Motor neuron (in vitro differentiated cells): ENCODE results near the gene ANKS3. TPM values are rescaled to one million over a fixed set of nuclear protein-coding genes. Genes with fewer than 3 reads are reported as not detected.
"Not testable (repeated sequence)": the region's sequence is repeated elsewhere in the genome, so short reads cannot be mapped to it uniquely, and the experiment has no call there.

Experiments
- ATAC-seq, 8 experiments: fragments of 200-7000 bp; cut with Tn5 transposase; replicated peaks in 6 of 8; 2 replicates each; pipeline ENCODE4 v1.8.0; 2021; ENCODE audit warnings: mild to moderate bottlenecking in 8 of 8, moderate library complexity in 8 of 8
- H3K27ac ChIP-seq, 2 donors: fragments of 250-450 bp; sonication (Bioruptor Pico); 2 replicates each; pipeline ENCODE4 v1.9.0; 2021; ENCODE audit warnings: antibody characterized with exemption in 2 of 2, mild to moderate bottlenecking in 2 of 2, moderate library complexity in 1 of 2
- H3K4me1 ChIP-seq, 2 donors: fragments of 250-450 bp; sonication (Bioruptor Pico); replicated peaks in 1 of 2; 2 replicates each; pipeline ENCODE4 v1.6.1; 2021; ENCODE audit warnings: antibody characterized with exemption in 2 of 2, mild to moderate bottlenecking in 2 of 2, moderate library complexity in 1 of 2
- H3K4me3 ChIP-seq, 5 donors: fragments of 250-450 bp; sonication (Bioruptor Pico); 2 replicates each; pipeline ENCODE4 v1.9.0; 2021; ENCODE audit warnings: antibody characterized with exemption in 5 of 5, mild to moderate bottlenecking in 5 of 5, moderate library complexity in 4 of 5
- WGBS, 10 experiments: fragments of 450-650 bp; shearing (Covaris generic); methylation state at CpG; one replicate each; pipeline ENCODE4 v1.0.0; 2022; 5-methylcytosine and 5-hydroxymethylcytosine counted together
- in situ Hi-C, 9 experiments: fragments of 400-800 bp; cut with MboI; loops; one replicate each; pipeline ENCODE4 v1.15.0; 2021; ENCODE audit warnings: low sequenced_read_pairs in 9 of 9, low pct_unique_long_range_greater_than_20kb in 2 of 9; ENCODE audit not compliant: unreplicated experiment in 9 of 9
- total RNA-seq, 8 experiments: library from RNA; unstranded; fragments of 300-600 nt; gene quantifications; 2 replicates each; pipeline versions ENCODE4 v1.2.3 to v1.2.4, GENCODE V29; 2022

ANKS3 gene
- total RNA-seq, 8 experiments from 2014 or later, result 11.7 to 35.5 (median 26.2) TPM

DNA sequence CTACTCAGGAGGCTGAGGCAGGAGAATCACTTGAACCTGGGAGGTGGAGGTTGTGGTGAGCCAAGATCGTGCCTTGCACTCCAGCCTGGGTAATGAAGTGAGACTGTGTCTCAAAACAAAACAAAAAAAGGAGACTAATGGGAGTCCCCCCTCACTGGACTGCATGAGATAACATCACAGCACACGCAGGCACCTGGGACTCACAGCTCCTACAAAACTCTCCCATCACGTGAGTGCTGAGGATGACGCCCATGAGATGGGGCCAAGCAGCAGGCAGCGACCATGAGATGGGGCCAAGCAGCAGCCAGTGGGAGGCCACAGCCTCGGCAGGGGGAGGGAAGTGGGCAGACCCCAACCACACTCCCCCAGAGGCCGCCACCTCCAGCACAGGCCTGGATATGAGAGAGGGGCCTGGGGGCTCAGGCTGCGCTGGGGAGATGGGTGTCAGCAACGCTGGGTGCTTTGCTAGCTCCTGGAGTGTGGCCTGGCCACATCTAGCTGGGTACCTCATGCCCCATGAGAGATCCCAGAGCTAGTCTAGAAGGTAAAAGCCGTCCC is 15.7 kb upstream of the ANKS3 start:
- no peak overlapping the region for H3K27ac ChIP-seq
- no peak for ATAC-seq
- WGBS, 10 experiments, result 40 to 100% (median 93%) methylated on average over 1 to 3 of the region's 10 CpGs; no CpG with 5 or more reads in 5 of the 10 experiments
- H3K4me1 ChIP-seq, result no peaks in the 10 kb centered on the region
- H3K4me3 ChIP-seq, result no peak overlapping the region
- in situ Hi-C loops, result no loop called here

DNA sequence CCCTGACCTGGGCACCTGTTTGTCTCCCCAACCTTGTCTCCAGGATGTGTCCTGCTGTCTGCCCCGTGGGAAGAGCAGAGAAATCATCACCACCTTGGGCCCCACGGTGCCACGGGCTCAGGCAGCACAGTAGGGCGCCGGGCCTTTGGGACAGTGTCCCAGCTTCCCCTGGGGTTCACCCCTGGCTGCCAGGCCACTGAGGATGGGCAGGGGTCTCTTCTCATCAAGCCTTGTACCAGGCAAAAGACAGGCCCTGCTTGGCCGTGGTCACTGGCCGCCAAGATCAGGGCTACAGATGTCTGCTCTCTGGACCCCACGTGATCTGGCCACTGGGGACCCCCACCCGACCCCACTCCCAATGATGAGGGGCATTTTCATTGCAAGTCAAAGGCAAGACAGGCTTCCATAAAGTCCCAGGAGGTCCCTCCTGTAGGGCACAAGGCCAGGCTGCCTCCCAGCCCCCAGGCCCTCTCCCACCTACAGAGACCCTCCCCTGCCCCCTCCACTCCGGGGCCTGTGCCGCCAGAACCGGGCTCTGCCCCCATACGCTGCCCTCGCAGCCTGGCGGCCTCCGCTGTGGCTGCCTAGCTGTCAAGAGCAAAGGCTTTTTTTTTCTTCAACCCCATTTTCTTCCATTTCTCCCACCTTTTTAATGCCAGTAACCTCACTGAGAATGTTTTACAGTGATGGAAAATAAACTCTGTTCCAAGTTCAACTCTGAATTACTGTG is 14.8 kb upstream of the ANKS3 start:
- no peak overlapping the region for H3K4me3 ChIP-seq
- no peak for ATAC-seq
- 76 to 100% (median 93%) methylated on average over 2 to 5 of the region's 16 CpGs; no CpG with 5 or more reads in 7 of the 10 experiments for WGBS, 10 experiments
- no peaks in the 10 kb centered on the region for H3K4me1 ChIP-seq
- in situ Hi-C loops, result no loop called here
- no peak overlapping the region for H3K27ac ChIP-seq

DNA sequence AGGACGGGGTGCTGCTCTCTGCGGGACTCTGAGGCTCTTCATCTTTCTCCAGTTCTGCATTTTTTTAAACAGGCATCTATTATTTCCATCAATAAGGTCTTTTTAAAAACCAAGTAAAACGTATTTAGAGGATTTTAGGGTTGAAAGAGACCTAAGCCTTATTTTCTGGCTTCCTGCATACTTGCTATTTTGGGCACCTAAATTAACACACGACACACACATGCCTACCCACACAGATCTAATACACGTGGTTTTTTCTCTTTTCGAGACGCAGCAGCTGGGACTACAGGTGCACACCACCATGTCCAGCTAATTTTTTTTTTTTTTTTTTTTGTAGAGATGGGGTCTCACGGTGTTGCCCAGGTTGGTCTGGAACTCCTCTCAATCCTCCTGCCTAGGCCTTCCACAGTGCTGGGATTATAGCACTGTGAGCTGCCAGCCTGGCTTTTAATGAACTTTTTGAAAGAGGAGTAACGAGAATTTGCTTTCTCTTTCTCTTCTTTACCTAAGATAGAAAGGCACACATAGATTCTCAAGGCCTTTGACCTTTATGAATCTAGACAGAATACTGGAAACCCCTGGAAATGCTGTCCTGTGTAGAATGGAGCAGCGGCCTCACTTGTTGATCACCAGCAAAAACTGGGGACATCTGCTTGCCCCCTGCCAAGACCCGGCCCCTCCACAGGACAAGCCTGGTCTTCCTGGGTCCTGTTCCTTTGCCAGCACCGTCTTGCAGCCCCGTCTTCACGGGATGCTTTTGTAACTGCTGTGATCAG is 14.0 kb upstream of the ANKS3 start:
- no peaks in the 10 kb centered on the region for H3K4me1 ChIP-seq
- in situ Hi-C loops, result no loop called here
- no peak overlapping the region for H3K27ac ChIP-seq
- WGBS, 10 experiments, result 59 to 94% (median 81%) methylated on average over 1 to 10 of the region's 14 CpGs
- no peak for ATAC-seq
- H3K4me3 ChIP-seq, result no peak overlapping the region

DNA sequence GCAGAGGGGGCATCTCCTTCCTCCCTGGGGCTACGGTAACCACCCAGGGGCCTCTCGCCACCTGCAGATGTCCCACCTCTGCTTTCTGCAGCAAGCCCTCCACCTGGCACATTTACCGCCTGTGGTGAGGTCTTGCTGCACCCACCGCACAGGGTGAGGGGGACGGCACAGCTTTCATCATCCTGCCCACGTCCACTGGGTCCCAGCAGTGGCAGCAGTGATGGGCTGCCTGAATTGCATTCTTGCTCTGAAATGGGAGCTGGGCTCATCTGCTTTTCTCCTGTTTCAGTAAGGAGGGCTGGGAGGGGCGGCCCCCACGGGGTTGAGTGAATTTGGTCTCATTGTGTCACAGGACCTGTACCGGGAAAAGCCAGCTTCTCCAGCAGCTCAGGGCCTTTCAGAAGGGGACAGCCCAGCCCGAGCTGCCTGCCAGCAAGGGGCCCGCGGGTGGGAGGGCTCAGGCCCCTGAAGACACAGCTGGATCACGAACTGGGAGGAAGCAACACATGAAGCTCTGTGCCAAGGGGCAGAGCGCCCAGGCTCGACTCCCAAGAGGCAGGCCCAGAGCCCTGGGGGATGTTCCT is 13.0 kb upstream of the ANKS3 start:
- WGBS, 10 experiments, result 51 to 100% methylated on average over 1 to 3 of the region's 15 CpGs; no CpG with 5 or more reads in 8 of the 10 experiments

GRCh38 chr16:4746215-4746614 is 12.1 kb upstream of the ANKS3 start:
- Histone ChIP-seq H3K4me3 (no peak overlapping the region), H3K4me1 (no peaks in the 10 kb centered on the region), H3K27ac (no peak overlapping the region)
- ATAC-seq, result no peak
- in situ Hi-C loops, result no loop called here
- 49 to 100% (median 78%) methylated on average over 1 to 6 of the region's 8 CpGs; no CpG with 5 or more reads in 6 of the 10 experiments for whole genome bisulfite sequencing, 10 experiments

More for the DNA sequence above, 13.0 kb upstream of the ANKS3 start:
- in situ Hi-C loops, result no loop called here
- Histone ChIP-seq H3K4me3 (no peak overlapping the region), H3K4me1 (no peaks in the 10 kb centered on the region), H3K27ac (no peak overlapping the region)
- peak; percentile 26 to 85 (median 69) for ATAC-seq

- 93 to 100% (median 100%) methylated on average over 1 to 2 of the region's 3 CpGs; no CpG with 5 or more reads in 6 of the 10 experiments for WGBS, 10 experiments
- H3K4me3 ChIP-seq, result no peak overlapping the region
- in situ Hi-C loops, result no loop called here
- no peak for ATAC-seq
- H3K27ac ChIP-seq, result no peak overlapping the region
- H3K4me1 ChIP-seq, result no peaks in the 10 kb centered on the region
These were observed 11.2 kb upstream of the ANKS3 start for GRCh38 chr16:4745274-4745569.

DNA sequence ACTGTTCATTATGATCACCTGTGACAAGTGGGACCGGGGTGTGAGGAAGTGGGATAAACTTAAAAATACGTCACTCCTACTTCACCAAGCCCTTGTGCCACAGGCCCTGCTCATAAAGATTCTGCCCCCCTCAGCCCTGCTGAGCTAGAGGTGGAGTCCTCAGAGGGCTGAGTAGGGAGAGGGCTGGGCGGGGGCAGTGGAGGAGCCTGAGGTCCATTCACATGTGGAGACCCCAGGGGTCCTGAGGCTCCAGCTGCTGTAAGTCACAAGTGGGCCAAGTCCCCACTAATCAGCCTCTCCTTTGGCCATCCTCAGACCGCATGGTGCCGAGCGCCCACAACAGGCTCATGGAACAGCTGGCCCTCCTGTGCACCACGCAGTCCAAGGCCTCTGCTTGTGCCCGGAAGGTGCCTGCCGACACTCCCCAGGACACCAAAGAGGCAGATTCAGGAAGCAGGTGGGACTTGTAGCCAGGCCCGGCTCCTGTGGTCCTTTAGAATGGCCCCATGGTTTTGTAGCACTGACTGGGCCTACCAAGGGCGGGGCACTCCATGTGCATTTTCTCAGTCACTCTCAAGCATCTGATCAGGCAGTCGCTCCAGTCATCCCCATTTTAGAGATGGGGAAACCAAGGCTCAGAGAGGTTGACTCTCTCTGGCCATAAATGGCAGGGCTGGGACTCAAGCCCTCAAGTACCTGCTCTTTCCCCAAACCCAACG is 10.6 kb upstream of the ANKS3 start:
- no peak for ATAC-seq
- 50 to 100% (median 67%) methylated on average over 1 to 8 of the region's 13 CpGs; no CpG with 5 or more reads in 3 of the 10 experiments for WGBS, 10 experiments

DNA sequence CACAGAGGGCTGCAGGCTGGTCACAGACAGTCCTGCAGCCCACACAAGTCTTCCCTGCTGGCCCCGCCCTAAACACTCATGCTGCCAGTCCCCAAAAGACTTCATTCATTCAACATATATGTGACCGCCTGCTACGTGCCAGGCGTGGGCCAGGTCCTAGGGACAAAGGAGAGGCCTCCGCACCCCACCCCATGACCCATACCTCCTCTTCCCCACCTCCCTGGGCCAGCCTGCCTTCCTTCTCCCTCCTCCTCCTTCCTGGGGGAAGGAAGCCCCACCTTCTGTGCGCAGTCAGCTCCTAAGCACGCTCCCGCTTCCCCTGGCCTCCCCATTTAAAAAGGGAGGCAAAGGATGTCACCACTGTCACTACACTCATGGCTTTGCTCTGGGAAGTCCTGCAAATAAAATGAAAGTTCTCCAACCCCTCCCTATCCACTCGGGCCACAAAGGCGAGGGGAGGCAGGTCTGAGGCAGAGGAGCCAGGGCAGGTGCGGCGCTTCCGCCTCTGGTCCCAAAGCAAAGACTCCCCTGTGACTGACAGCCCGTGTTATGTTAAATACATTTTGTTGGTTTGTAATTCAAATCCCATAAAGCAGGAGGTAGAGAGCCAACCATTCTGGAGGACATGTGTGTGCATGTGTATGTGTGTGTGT is 9.3 kb upstream of the ANKS3 start:
- Histone ChIP-seq H3K4me3 (no peak overlapping the region), H3K4me1 (no peaks in the 10 kb centered on the region), H3K27ac (no peak overlapping the region)
- in situ Hi-C loops, result no loop called here
- peak in 6 of 8 experiments; percentile 8 to 53 (median 16) for ATAC-seq
- WGBS, 10 experiments, result 0 to 75% (median 33%) methylated on average over 1 to 4 of the region's 14 CpGs; no CpG with 5 or more reads in 6 of the 10 experiments

More for the DNA sequence above, 10.6 kb upstream of the ANKS3 start:
- Histone ChIP-seq H3K27ac (no peak overlapping the region), H3K4me1 (no peaks in the 10 kb centered on the region), H3K4me3 (no peak overlapping the region)
- in situ Hi-C loops, result no loop called here

- H3K4me3 ChIP-seq, H3K27ac ChIP-seq, ATAC-seq, in situ Hi-C loops, H3K4me1 ChIP-seq: not testable (repeated sequence)
- 0 to 83% (median 50%) methylated on average over 1 to 2 of the region's 5 CpGs; no CpG with 5 or more reads in 5 of the 10 experiments for WGBS, 10 experiments
These were observed 4.3 kb upstream of the ANKS3 start for GRCh38 chr16:4738370-4738769.

DNA sequence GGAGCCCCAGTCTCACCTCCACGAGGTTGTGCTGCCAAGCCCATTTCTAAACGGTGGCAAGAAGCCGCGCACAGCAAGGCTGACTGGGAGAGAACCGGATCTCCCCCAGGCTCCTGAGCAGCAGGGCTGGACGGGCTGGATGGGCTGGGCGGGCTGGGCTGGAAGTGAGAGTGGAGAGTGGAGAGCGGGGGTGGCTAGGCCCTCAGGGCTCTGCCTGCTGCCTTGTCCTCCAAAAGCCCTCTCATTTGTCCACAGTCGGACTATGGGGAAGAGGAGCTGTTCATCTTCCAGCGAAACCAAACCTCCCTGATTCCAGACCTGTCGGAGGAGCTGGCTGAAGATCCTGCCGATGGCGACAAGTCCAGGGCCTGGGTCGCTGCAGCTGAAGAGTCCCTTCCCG is 3.5 kb upstream of the ANKS3 start:
- 35 to 90% (median 80%) methylated on average over 2 to 7 of the region's 15 CpGs; no CpG with 5 or more reads in 3 of the 10 experiments for WGBS, 10 experiments
- Histone ChIP-seq H3K27ac (no peak overlapping the region), H3K4me3 (no peak overlapping the region), H3K4me1 (peaks cover 4 to 8% of the 10 kb centered on the region in 2 donors)
- ATAC-seq, result no peak
- in situ Hi-C loops, result no loop called here

DNA sequence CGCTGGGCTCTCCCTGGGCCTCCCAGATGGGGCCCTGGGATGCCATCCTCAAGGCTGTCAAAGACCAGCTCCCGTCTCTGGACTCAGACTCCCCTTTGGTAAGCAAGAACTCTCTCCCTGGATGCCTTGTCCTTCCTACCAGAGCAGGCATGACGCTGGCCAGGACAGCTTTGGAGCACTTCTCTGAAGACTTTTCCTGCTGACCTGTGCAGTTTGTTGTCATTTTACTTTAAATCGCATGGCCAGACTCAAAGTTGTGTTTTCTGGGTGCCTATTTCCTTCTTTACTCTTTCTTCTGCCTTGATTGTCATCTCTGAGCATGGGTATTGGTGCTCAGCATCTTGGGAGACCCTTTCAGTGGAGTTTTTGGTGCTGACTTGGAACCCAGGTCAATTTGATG is 2.5 kb upstream of the ANKS3 start:
- WGBS, 10 experiments, result 60 to 100% (median 92%) methylated on average over 1 to 3 of the region's 4 CpGs; no CpG with 5 or more reads in 4 of the 10 experiments
- no peak for ATAC-seq
- Histone ChIP-seq H3K4me1 (peaks cover 4 to 8% of the 10 kb centered on the region in 2 donors), H3K27ac (no peak overlapping the region), H3K4me3 (no peak overlapping the region)
- in situ Hi-C loops, result no loop called here
